Measurements from ENCODE around the gene PCBP3. TPM values are rescaled to one million over a fixed set of nuclear protein-coding genes. Genes with fewer than 3 reads are reported as not detected.
"Not testable (repeated sequence)": the region's sequence is repeated elsewhere in the genome, so short reads cannot be mapped to it uniquely, and the experiment has no call there.

The PCBP3 gene
- total RNA-seq, 1 donor from 2014 or later: 0.13 TPM

DNA sequence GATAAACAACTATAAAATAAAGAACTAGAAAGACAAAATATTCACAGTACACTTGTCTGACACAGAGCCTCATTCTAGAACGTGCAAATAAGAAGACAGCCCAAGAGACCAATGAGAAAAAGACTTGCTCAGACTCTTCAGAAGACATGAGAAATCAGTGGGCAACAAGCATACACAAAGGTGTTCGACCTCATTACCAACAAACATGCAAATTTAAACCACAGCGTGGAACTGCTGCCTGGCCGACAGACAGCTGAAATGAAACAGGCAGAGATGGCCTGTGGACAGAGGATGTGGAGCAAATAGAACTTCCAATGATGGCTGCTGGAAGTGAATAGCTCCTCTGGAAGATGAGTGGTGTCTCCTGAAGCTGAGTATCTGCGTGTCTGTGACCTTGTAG, 315.7 kb downstream of the PCBP3 start:
- DNase-seq (ENCODE audit: low read depth in 2 of 2): no peak

- DNase-seq (ENCODE audit: low read depth in 2 of 2): no peak
Measured at GRCh38 chr21:45959779-45960390, 316.4 kb downstream of the PCBP3 start.

DNA sequence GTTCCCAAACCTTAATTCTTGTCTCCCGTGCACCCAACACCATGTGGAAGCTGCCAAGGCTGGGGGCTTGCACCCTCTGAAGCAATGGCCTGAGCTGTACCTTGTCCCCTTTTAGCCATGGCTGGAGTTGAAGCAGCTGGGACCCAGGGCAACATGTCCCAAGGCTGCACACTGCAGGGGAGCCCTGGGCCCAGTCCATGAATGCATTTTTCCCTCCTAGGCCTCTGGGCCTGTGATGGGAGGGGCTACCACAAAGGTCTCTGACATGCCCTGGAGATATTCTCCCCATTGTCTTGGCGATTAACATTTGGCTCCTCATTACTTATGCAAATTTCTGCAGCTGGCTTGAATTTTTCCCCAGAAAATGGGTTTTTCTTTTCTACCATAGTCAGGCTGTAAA, 317.9 kb downstream of the PCBP3 start:
- DNase-seq (ENCODE audit: low read depth in 2 of 2): not testable (repeated sequence)

GRCh38 chr21:45962531-45963231, 319.2 kb downstream of the PCBP3 start:
- no peak for DNase-seq (ENCODE audit: low read depth in 2 of 2)

- no peak for DNase-seq (ENCODE audit: low read depth in 2 of 2)
Measured at GRCh38 chr21:45963232-45963570, 319.7 kb downstream of the PCBP3 start.

- DNase-seq (ENCODE audit: low read depth in 2 of 2): no peak
Measured at GRCh38 chr21:45964649-45965048, 321.1 kb downstream of the PCBP3 start.

- DNase-seq (ENCODE audit: low read depth in 2 of 2): no peak
Measured at GRCh38 chr21:45965084-45965809, 321.7 kb downstream of the PCBP3 start.

DNA sequence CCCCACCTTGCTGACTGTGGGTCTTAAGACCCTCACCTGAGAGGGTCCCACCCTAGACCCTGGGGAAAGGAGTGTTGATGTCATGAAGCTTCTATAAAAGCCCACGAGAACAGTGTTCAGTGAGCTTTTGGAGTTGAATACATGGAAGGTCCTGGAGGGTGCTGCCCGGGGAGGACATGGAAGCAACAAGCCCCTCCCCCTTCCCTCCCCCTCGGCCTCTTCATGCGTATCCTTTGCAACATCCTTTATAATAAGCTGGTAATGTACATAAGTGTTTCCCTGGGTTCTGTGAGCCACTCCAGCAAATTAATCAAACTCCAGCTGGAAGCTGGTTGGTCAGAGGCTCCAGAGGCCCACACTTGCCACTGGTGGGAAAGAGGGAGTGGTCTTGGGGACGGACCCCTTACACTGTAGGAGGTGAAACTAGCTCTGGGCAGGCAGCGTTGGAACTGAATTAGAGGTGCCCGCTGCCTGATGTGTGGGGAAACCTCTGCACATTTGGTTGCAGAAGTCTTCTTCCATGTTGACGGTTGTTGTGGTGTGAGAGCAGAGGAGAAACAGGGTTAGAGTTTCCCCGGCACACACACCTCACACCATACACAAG, 323.4 kb downstream of the PCBP3 start:
- no peak for DNase-seq (ENCODE audit: low read depth in 2 of 2)

- DNase-seq (ENCODE audit: low read depth in 2 of 2): no peak
Measured at GRCh38 chr21:45969921-45970673, 326.6 kb downstream of the PCBP3 start.

GRCh38 chr21:45970674-45971615, 327.4 kb downstream of the PCBP3 start:
- peak in 1 of 2 donors; percentile 38 for DNase-seq (ENCODE audit: low read depth in 2 of 2)

DNA sequence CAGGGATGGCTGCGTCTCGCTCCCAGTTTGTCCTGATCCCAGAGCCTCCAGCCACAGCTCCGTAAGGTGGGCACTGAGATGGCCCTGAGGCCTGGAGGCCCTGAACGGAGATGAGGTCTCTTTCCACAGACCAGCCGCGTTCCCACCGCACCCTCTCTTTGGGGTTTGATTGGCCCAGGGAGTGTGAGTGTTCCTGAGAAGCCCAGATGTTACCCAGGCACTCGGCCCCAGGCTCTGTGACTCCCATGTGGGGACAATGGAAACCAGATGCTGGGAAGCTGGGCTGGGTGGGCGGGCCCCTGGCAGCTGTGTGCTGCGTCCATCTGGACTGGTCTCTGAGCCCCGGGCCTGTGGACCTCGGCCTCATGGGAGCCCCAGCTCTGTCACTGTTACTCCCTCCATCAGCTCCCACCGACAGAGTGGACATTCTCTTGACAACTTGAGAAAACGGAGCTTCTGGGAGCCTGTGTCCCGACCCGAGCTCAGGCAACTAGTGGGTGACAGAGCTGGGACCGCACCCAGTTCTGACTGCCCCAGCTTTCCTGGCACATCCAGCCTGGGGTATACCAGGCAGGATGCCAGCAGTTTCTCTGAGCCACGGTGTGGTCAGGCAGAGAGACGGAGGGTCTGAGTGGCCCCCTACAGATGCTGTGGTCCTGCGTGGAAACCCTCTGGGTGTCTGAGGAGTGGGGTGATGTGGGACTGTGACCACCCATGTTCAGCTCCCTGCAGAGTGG, 328.3 kb downstream of the PCBP3 start:
- DNase-seq (ENCODE audit: low read depth in 2 of 2): no peak

- DNase-seq (ENCODE audit: low read depth in 2 of 2): no peak
Measured at GRCh38 chr21:45972353-45972715, 328.8 kb downstream of the PCBP3 start.

DNA sequence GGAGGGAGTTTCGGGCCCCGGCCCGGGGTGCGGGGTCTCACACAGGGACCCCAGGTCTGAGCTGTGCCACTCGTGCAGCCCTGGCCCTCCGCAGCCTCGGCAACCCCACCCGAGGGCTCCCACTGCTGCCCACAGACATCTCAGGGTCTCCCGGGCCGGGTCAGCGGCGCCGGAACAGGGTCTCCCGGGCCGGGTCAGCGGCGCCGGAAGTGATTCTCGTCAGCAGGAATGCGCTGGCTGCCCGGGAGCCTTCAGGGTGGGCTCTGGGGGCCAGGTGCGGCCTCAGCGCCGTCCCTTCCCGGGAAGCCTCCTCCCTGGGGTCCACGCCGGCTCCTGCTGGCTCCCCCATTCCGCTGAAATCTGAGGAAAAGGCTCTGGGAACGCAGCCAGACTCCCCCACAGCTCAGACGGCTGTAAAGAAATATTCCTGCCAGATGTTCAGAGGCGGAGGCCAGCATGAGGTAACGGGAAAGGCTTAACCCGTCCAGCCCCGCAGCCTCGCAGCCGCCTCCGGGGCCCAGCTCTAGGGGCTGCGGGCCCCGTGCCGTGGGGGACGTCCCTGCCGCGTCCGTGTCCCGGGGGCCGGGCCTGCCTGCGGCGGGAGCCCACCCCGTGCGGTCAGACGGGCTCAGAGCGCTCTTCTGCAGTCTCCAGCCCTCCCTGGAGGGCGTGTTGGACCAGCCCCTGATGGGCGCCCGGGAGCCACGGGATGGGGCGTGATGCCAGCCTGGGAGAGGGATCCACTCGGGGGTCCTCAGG, 329.4 kb downstream of the PCBP3 start:
- DNase-seq (ENCODE audit: low read depth in 2 of 2): no peak

DNA sequence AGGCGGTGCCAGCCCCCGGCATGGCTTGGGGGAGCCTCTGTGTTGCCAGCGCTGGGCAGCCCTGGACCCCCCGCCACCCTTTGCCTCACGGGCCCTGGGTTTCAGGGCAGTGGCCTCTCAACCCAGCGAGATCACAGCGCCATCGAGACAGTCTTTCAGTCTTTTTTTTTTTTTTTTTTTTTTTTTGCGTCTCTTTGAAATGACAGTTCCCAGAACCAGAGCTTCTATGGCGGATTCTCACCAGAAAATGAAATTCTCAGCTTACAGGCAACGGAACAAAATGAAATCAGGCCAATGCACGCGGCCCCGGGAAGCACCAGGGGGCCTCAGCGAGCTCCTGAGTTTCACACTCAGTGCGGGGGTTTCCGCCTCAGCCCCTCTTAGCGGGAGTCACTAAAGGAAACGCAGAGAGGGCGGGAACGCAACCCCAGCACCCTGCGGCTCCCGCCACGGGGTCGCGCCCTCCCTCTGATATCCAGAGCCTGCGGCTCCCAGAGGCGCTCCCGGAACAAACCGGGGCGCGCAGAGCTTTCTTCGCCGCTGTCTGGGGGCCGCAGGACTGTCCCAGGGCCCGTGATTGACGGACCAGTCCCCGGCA, 330.0 kb downstream of the PCBP3 start:
- DNase-seq (ENCODE audit: low read depth in 2 of 2): peak; percentile 33 to 77

GRCh38 chr21:45974073-45975019, 330.8 kb downstream of the PCBP3 start:
- DNase-seq (ENCODE audit: low read depth in 2 of 2): peak in 1 of 2 donors; percentile 49

- DNase-seq (ENCODE audit: low read depth in 2 of 2): peak in 1 of 2 donors; percentile 26
Measured at GRCh38 chr21:45975020-45975666, 331.6 kb downstream of the PCBP3 start.
